ENCODE data around the gene LGMN.

GRCh38 chr14:92677087-92677668, 71.2 kb downstream of the LGMN start:
- TF ChIP-seq GATA3 (IDR thresholded peaks at IDR 0.05; ENCODE audit: low read depth, low read length) (no peak), GATA2 (IDR thresholded peaks at IDR 0.05; ENCODE audit: low read depth, low read length) (no peak)
